Measurements from ENCODE around the gene MPV17L2.
A peak's percentile ranks its signal among the peaks of the same experiment; 100 is the strongest.
"Not testable (repeated sequence)": the region's sequence is repeated elsewhere in the genome, so short reads cannot be mapped to it uniquely, and the experiment has no call there.

MPV17L2 gene

GRCh38 chr19:18192673-18193387, at the start of gene MPV17L2:
TSS of gene MPV17L2 (plus strand) at chr19:18193218. CDS start at chr19:18193282, 64 bp downstream.
- DNase-seq (ENCODE audit: low spot score): peak; percentile 100

GRCh38 chr19:18143902-18144301, 49.1 kb upstream of the MPV17L2 start:
- no peak for DNase-seq (ENCODE audit: low spot score)

- no peak for DNase-seq (ENCODE audit: low spot score)
These were observed 48.7 kb upstream of the MPV17L2 start for GRCh38 chr19:18144361-18144760.

- no peak for DNase-seq (ENCODE audit: low spot score)
These were observed 48.1 kb upstream of the MPV17L2 start for GRCh38 chr19:18144906-18145305.

- no peak for DNase-seq (ENCODE audit: low spot score)
These were observed 47.5 kb upstream of the MPV17L2 start for GRCh38 chr19:18145391-18145999.

- DNase-seq (ENCODE audit: low spot score): no peak
These were observed 45.6 kb upstream of the MPV17L2 start for GRCh38 chr19:18147396-18147795.

GRCh38 chr19:18149596-18149975, 43.4 kb upstream of the MPV17L2 start:
- peak; percentile 21 for DNase-seq (ENCODE audit: low spot score)

- no peak for DNase-seq (ENCODE audit: low spot score)
These were observed 42.0 kb upstream of the MPV17L2 start for GRCh38 chr19:18150776-18151624.

- peak; percentile 97 for DNase-seq (ENCODE audit: low spot score)
These were observed 40.6 kb upstream of the MPV17L2 start for GRCh38 chr19:18152442-18152816.

GRCh38 chr19:18152817-18153555, 40.0 kb upstream of the MPV17L2 start, which contains the start of gene PIK3R2:
TSS of gene PIK3R2 (plus strand) at chr19:18153163. CDS start at chr19:18155880, 2,717 bp downstream.
- peak; percentile 96 for DNase-seq (ENCODE audit: low spot score)

GRCh38 chr19:18153556-18154134, 39.4 kb upstream of the MPV17L2 start:
- peak; percentile 50 for DNase-seq (ENCODE audit: low spot score)

- peak; percentile 36 for DNase-seq (ENCODE audit: low spot score)
These were observed 37.6 kb upstream of the MPV17L2 start for GRCh38 chr19:18155095-18156087.

- DNase-seq (ENCODE audit: low spot score): no peak
These were observed 36.8 kb upstream of the MPV17L2 start for GRCh38 chr19:18156268-18156667.

GRCh38 chr19:18156841-18157464, 36.1 kb upstream of the MPV17L2 start:
- peak; percentile 98 for DNase-seq (ENCODE audit: low spot score)

GRCh38 chr19:18157465-18158063, 35.5 kb upstream of the MPV17L2 start:
- DNase-seq (ENCODE audit: low spot score): no peak

- peak; percentile 55 for DNase-seq (ENCODE audit: low spot score)
These were observed 34.6 kb upstream of the MPV17L2 start for GRCh38 chr19:18158467-18158866.

- not testable (repeated sequence) for DNase-seq (ENCODE audit: low spot score)
These were observed 33.9 kb upstream of the MPV17L2 start for GRCh38 chr19:18159059-18159616.

- DNase-seq (ENCODE audit: low spot score): no peak
These were observed 33.2 kb upstream of the MPV17L2 start for GRCh38 chr19:18159810-18160209.

GRCh38 chr19:18160493-18160970, 32.5 kb upstream of the MPV17L2 start:
- DNase-seq (ENCODE audit: low spot score): peak; percentile 75

Measured in hematopoietic multipotent progenitor cell treated with erythropoietin and hydrocortisone succinate and interleukin-3 and kit ligand, for 17 days (in vitro differentiated cells).